Muscle of arm (tissue), 12 donors: Measurements from ENCODE around the gene RNFT1. TPM values are rescaled to one million over a fixed set of nuclear protein-coding genes. Genes with fewer than 3 reads are reported as not detected.
"Not testable (repeated sequence)": the region's sequence is repeated elsewhere in the genome, so short reads cannot be mapped to it uniquely, and the experiment has no call there.

Source experiments
- DNase-seq: peaks from one replicate; pipeline ENCODE4 v3.0.0-alpha.2; 2013
- polyA plus RNA-seq, 12 donors: library from polyadenylated mRNA; unstranded; fragments of 120-200 nt; gene quantifications; one replicate each; pipeline ENCODE4 v1.2.1, GENCODE V29; 2013; ENCODE audit not compliant: insufficient read length in 12 of 12

The RNFT1 gene
- polyA plus RNA-seq, 12 donors: 13.6 to 24.1 (median 18.5) TPM; not detected in 1

- not testable (repeated sequence) for DNase-seq
These were observed 23.8 kb downstream of the RNFT1 start for GRCh38 chr17:59940697-59941096.

- not testable (repeated sequence) for DNase-seq
These were observed 31.2 kb downstream of the RNFT1 start for GRCh38 chr17:59933317-59933716.

GRCh38 chr17:59930768-59931167 lies 33.8 kb downstream of the RNFT1 start:
- not testable (repeated sequence) for DNase-seq

- not testable (repeated sequence) for DNase-seq
These were observed 34.4 kb downstream of the RNFT1 start for GRCh38 chr17:59930121-59930520.

- not testable (repeated sequence) for DNase-seq
These were observed 43.9 kb downstream of the RNFT1 start for GRCh38 chr17:59920637-59921036.

GRCh38 chr17:59916446-59916845 lies 48.1 kb downstream of the RNFT1 start:
- DNase-seq: no peak

- peak; percentile 30 for DNase-seq
These were observed 50.2 kb downstream of the RNFT1 start for GRCh38 chr17:59914274-59914854.

GRCh38 chr17:59907467-59907866 lies 57.1 kb downstream of the RNFT1 start:
- no peak for DNase-seq

- DNase-seq: no peak
These were observed 61.1 kb downstream of the RNFT1 start for GRCh38 chr17:59903455-59903854.

Other genes with a start within 250 kb of the RNFT1 start
- gene TUBD1, start 71.8 kb downstream of the RNFT1 start, polyA plus RNA-seq: 10 to 100 TPM in 7 of 12 donors, 1 to 10 TPM in 4, not detected in 1; 7.7 to 16.4 (median 10.9) TPM
- 10 to 100 TPM in 11 of 12 donors, not detected in 1; 32.1 to 49.4 (median 41.5) TPM for gene RPS6KB1, start 71.6 kb downstream of the RNFT1 start, polyA plus RNA-seq
- 10 to 100 TPM in 11 of 12 donors, not detected in 1; 15.4 to 20.8 (median 18.4) TPM for gene HEATR6, start 114.2 kb upstream of the RNFT1 start, polyA plus RNA-seq
- gene CA4, start 185.2 kb upstream of the RNFT1 start, polyA plus RNA-seq: 10 to 100 TPM in 1 of 12 donors, 1 to 10 TPM in 9, not detected in 2; 2.5 to 10.2 (median 7.1) TPM